Measurements from ENCODE around the gene ANKFN1. TPM values are rescaled to one million over a fixed set of nuclear protein-coding genes. Genes with fewer than 3 reads are reported as not detected.
"Not testable (repeated sequence)": the region's sequence is repeated elsewhere in the genome, so short reads cannot be mapped to it uniquely, and the experiment has no call there.

Gene ANKFN1
- total RNA-seq, 1 donor from 2014 or later = not detected

DNA sequence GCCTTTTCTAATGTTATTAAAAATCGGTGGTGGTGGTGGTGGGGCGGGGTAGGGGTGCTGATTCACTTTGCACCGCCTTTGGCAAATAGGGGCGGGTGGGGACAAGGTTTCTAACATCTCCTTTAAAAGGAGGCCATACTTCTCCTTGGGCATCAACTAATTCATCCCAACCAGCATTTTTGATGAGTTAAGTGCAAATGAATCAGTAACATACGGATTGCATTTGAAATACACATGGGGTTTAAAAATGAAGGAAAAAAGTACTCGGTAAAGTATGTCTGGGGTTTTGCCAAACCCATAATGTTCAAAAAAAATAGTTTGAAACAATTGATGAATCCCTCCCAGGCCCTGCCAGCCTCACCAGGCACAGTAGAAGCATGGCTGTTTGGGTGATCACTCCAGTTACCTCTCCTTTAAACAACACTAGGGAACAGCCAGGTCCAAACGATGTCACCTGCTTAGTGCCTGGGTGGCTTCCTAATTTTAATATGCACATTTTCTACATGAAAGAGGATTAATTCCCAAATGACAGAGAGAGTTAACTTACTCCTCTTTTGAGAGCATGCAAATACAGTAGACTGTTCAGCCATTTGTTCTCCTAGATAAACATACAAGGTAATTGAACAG, 107.2 kb downstream of the ANKFN1 start:
- DNase-seq (ENCODE audit: low spot score, unreplicated experiment) = no peak
- TF ChIP-seq, protein P1, sequence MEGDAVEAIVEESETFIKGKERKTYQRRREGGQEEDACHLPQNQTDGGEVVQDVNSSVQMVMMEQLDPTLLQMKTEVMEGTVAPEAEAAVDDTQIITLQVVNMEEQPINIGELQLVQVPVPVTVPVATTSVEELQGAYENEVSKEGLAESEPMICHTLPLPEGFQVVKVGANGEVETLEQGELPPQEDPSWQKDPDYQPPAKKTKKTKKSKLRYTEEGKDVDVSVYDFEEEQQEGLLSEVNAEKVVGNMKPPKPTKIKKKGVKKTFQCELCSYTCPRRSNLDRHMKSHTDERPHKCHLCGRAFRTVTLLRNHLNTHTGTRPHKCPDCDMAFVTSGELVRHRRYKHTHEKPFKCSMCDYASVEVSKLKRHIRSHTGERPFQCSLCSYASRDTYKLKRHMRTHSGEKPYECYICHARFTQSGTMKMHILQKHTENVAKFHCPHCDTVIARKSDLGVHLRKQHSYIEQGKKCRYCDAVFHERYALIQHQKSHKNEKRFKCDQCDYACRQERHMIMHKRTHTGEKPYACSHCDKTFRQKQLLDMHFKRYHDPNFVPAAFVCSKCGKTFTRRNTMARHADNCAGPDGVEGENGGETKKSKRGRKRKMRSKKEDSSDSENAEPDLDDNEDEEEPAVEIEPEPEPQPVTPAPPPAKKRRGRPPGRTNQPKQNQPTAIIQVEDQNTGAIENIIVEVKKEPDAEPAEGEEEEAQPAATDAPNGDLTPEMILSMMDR (IDR thresholded peaks at IDR 0.05; ENCODE audit: unreplicated experiment) = no peak
- Mint-ChIP-seq H3K4me1 (ENCODE audit: low read depth) (peaks cover 19% of the 10 kb centered on the region), H3K27me3 (peaks cover 4% of the 10 kb centered on the region), H3K9me3 (ENCODE audit: low read depth) (no peaks in the 10 kb centered on the region), H3K4me3 (ENCODE audit: low read depth) (no peak overlapping the region), H3K27ac (no peak overlapping the region), H3K36me3 (ENCODE audit: insufficient read depth) (no peaks in the 10 kb centered on the region)

DNA sequence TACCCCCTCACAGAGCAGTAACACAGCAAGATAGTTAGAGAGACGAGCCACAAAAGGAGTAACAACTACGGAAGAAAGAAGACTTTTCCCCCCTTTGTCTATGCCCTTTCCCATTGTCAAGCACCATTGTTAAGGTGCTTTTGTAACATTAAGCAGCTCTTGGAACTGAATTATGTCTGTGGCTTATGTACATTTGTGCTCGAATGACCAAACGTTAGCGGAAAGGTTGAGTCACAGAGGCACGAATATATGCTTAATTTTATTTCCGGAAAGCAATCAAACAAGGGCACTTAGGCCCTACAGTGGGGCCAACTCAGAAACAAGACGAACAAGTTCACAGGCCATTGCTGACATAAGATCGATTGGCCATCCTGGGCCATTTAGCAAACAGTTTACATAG, 109.5 kb downstream of the ANKFN1 start:
- Mint-ChIP-seq H3K36me3 (ENCODE audit: insufficient read depth) (no peaks in the 10 kb centered on the region), H3K9me3 (ENCODE audit: low read depth) (no peaks in the 10 kb centered on the region), H3K4me1 (ENCODE audit: low read depth) (peaks cover 19% of the 10 kb centered on the region), H3K27me3 (peaks cover 4% of the 10 kb centered on the region), H3K27ac (peak overlapping the region; percentile 77), H3K4me3 (ENCODE audit: low read depth) (no peak overlapping the region)
- peak; percentile 10 for DNase-seq (ENCODE audit: low spot score, unreplicated experiment)
- TF ChIP-seq, protein P1 (IDR thresholded peaks at IDR 0.05; ENCODE audit: unreplicated experiment) = no peak

DNA sequence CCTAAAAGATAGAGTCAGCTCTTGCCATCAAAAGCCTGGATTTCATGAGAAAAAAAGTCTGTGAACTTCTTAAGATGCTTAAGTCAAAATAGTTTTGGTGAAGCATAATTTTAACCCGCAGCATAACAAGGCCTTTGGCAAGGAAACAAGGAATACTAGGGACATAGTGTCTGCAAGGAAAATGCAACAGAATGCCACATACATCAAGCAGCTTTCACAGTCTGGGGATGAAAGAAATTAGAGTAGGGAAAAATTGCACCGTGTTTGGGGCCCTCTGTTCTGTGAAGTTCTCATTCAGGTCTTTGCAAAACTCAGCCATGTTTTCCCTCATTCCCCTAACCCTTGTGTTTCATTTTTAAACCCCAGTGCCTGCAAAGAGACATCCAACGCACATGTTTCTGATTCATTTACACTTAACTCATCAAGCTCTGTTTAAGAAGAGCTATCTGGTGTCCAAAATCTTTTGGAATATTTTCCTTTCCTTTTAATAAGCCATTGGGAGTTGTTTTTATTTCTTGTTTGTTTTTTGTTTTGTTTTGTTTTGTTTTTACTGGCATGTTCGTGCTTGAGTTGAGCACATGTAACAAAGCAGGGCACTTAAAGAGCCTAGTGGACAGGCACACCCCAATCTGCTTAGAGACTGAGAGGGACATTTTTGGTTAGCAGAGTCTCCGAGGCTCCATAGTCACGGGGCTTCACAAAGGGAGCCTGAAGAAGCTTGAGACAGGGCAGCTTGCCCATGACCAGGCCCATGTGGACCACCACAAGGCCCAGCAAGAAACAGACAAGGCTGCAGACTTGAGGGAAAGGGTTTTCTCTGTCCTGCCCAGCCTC, 116.5 kb downstream of the ANKFN1 start:
- H3K4me3 Mint-ChIP-seq (ENCODE audit: low read depth) = no peak overlapping the region
- no peak overlapping the region for H3K27ac Mint-ChIP-seq
- H3K4me1 Mint-ChIP-seq (ENCODE audit: low read depth) = no peaks in the 10 kb centered on the region
- DNase-seq (ENCODE audit: low spot score, unreplicated experiment) = no peak
- H3K36me3 Mint-ChIP-seq (ENCODE audit: insufficient read depth) = no peaks in the 10 kb centered on the region
- peaks cover 4% of the 10 kb centered on the region for H3K27me3 Mint-ChIP-seq
- no peaks in the 10 kb centered on the region for H3K9me3 Mint-ChIP-seq (ENCODE audit: low read depth)
- TF ChIP-seq, protein P1 (IDR thresholded peaks at IDR 0.05; ENCODE audit: unreplicated experiment) = no peak

DNA sequence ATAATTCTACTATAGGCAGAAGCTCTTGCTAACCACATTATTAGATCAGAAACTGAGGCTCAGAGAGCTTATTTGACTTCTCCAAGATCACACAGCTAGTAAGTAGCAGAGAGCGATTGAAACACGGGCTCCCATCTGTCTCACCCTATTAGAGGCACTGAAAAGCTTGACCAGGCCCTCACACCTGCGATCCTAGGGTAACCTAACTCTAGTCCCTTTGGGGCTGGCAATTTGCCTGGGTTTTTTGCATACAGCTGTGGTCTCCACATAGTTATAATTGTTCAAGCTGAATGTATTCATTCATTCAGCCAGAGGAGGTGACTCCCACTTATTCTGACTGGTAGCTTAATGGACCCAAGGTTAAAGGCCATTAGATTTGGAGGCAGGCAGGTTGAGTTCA, 121.2 kb downstream of the ANKFN1 start:
- Mint-ChIP-seq H3K4me1 (ENCODE audit: low read depth) (no peaks in the 10 kb centered on the region), H3K4me3 (ENCODE audit: low read depth) (no peak overlapping the region), H3K9me3 (ENCODE audit: low read depth) (no peaks in the 10 kb centered on the region), H3K27ac (no peak overlapping the region), H3K27me3 (peaks cover 4% of the 10 kb centered on the region), H3K36me3 (ENCODE audit: insufficient read depth) (no peaks in the 10 kb centered on the region)
- DNase-seq (ENCODE audit: low spot score, unreplicated experiment) = no peak
- TF ChIP-seq, protein P1 (IDR thresholded peaks at IDR 0.05; ENCODE audit: unreplicated experiment) = no peak

DNA sequence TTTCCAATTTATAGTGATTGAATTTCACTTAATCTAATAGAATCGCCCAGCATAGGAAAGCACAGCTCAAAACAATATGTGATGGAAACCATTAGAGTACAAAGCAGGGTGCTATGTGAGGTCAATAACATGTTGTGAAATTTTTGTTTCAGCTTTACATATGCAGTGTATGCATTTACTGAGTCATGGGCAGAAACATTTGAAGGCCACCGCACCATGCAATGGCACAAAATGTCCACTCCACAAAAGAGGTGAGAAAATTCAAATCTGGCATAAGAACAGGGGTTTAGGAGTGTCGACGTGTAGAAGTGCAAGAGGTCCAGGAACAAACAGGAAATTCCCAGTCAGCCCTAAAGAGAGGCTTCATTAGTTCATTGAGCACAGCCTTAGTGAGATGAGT, 131.2 kb downstream of the ANKFN1 start:
- Mint-ChIP-seq H3K27me3 (peaks cover 3% of the 10 kb centered on the region), H3K9me3 (ENCODE audit: low read depth) (no peaks in the 10 kb centered on the region), H3K36me3 (ENCODE audit: insufficient read depth) (no peaks in the 10 kb centered on the region), H3K4me1 (ENCODE audit: low read depth) (no peaks in the 10 kb centered on the region), H3K27ac (no peak overlapping the region), H3K4me3 (ENCODE audit: low read depth) (no peak overlapping the region)
- no peak for DNase-seq (ENCODE audit: low spot score, unreplicated experiment)
- TF ChIP-seq, protein P1 (IDR thresholded peaks at IDR 0.05; ENCODE audit: unreplicated experiment) = no peak

DNA sequence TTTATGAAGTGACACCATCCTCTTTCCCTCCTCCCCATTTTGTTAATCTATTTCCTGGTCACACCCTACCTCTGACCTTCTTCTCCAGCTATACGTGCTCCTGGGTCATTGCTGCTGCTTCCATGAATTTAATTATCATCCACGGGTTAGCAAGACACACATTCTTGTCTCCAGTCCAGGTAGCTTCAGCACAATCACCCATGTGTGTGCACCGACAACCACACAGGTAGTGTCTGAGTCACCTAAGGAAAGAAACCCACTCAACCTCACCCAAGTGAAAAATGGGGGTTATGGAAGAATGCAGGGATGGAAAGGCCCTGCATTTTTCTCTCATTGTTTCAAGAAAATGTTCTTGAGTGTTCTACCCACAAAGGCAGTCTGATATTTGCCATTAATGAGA, 135.5 kb downstream of the ANKFN1 start:
- DNase-seq (ENCODE audit: low spot score, unreplicated experiment); H3K36me3 Mint-ChIP-seq (ENCODE audit: insufficient read depth); H3K27me3 Mint-ChIP-seq; H3K4me1 Mint-ChIP-seq (ENCODE audit: low read depth); H3K4me3 Mint-ChIP-seq (ENCODE audit: low read depth); H3K9me3 Mint-ChIP-seq (ENCODE audit: low read depth); H3K27ac Mint-ChIP-seq: not testable (repeated sequence)
